ENCODE measurements around the gene ANO1.
A peak's percentile ranks its signal among the peaks of the same experiment; 100 is the strongest.

The ANO1 gene

GRCh38 chr11:70205049-70205725 lies 127.1 kb downstream of the ANO1 start:
- Histone ChIP-seq H3K27me3 (replicated peaks; ENCODE audit: control insufficient read depth, insufficient read depth, low read length, poor library complexity, severe bottlenecking) (no peaks in the 10 kb centered on the region), H3K9me3 (ENCODE audit: control insufficient read depth, low read length) (no peaks in the 10 kb centered on the region), H3K36me3 (ENCODE audit: control insufficient read depth, insufficient read depth, low read length) (peaks cover 27% of the 10 kb centered on the region), H3K27ac (ENCODE audit: insufficient read depth, low read length, poor library complexity, severe bottlenecking) (peak overlapping the region; percentile 93), H3K4me3 (ENCODE audit: insufficient read depth, low read depth, low read length, poor library complexity, severe bottlenecking) (no peak overlapping the region), H3K4me1 (ENCODE audit: control insufficient read depth, insufficient read depth, low read length, poor library complexity, severe bottlenecking) (peaks cover 33% of the 10 kb centered on the region)
- no peak for DNase-seq

- peaks cover 33% of the 10 kb centered on the region for H3K4me1 ChIP-seq (ENCODE audit: control insufficient read depth, insufficient read depth, low read length, poor library complexity, severe bottlenecking)
- peak overlapping the region; percentile 93 for H3K27ac ChIP-seq (ENCODE audit: insufficient read depth, low read length, poor library complexity, severe bottlenecking)
- H3K36me3 ChIP-seq (ENCODE audit: control insufficient read depth, insufficient read depth, low read length): peaks cover 27% of the 10 kb centered on the region
These were observed 127.6 kb downstream of the ANO1 start for GRCh38 chr11:70205766-70206165.

GRCh38 chr11:70206226-70206981 lies 128.3 kb downstream of the ANO1 start:
- Histone ChIP-seq H3K4me1 (ENCODE audit: control insufficient read depth, insufficient read depth, low read length, poor library complexity, severe bottlenecking) (peaks cover 33% of the 10 kb centered on the region), H3K27me3 (replicated peaks; ENCODE audit: control insufficient read depth, insufficient read depth, low read length, poor library complexity, severe bottlenecking) (no peaks in the 10 kb centered on the region), H3K9me3 (ENCODE audit: control insufficient read depth, low read length) (no peaks in the 10 kb centered on the region), H3K4me3 (ENCODE audit: insufficient read depth, low read depth, low read length, poor library complexity, severe bottlenecking) (no peak overlapping the region), H3K36me3 (ENCODE audit: control insufficient read depth, insufficient read depth, low read length) (peaks cover 27% of the 10 kb centered on the region), H3K27ac (ENCODE audit: insufficient read depth, low read length, poor library complexity, severe bottlenecking) (peak overlapping the region; percentile 93)
- DNase-seq: no peak

More at GRCh38 chr11:70205766-70206165, 127.6 kb downstream of the ANO1 start:
- no peaks in the 10 kb centered on the region for H3K27me3 ChIP-seq (replicated peaks; ENCODE audit: control insufficient read depth, insufficient read depth, low read length, poor library complexity, severe bottlenecking)
- no peak for DNase-seq
- H3K9me3 ChIP-seq (ENCODE audit: control insufficient read depth, low read length): no peaks in the 10 kb centered on the region
- no peak overlapping the region for H3K4me3 ChIP-seq (ENCODE audit: insufficient read depth, low read depth, low read length, poor library complexity, severe bottlenecking)

- H3K4me1 ChIP-seq (ENCODE audit: control insufficient read depth, insufficient read depth, low read length, poor library complexity, severe bottlenecking): peaks cover 33% of the 10 kb centered on the region
- no peak overlapping the region for H3K4me3 ChIP-seq (ENCODE audit: insufficient read depth, low read depth, low read length, poor library complexity, severe bottlenecking)
These were observed 128.9 kb downstream of the ANO1 start for GRCh38 chr11:70206982-70207376.

GRCh38 chr11:70207531-70208131 lies 129.5 kb downstream of the ANO1 start:
- no peak overlapping the region for H3K27ac ChIP-seq (ENCODE audit: insufficient read depth, low read length, poor library complexity, severe bottlenecking)
- no peaks in the 10 kb centered on the region for H3K9me3 ChIP-seq (ENCODE audit: control insufficient read depth, low read length)
- no peaks in the 10 kb centered on the region for H3K27me3 ChIP-seq (replicated peaks; ENCODE audit: control insufficient read depth, insufficient read depth, low read length, poor library complexity, severe bottlenecking)
- no peak overlapping the region for H3K4me3 ChIP-seq (ENCODE audit: insufficient read depth, low read depth, low read length, poor library complexity, severe bottlenecking)
- H3K36me3 ChIP-seq (ENCODE audit: control insufficient read depth, insufficient read depth, low read length): peaks cover 27% of the 10 kb centered on the region
- DNase-seq: no peak
- peaks cover 29% of the 10 kb centered on the region for H3K4me1 ChIP-seq (ENCODE audit: control insufficient read depth, insufficient read depth, low read length, poor library complexity, severe bottlenecking)

More at GRCh38 chr11:70206982-70207376, 128.9 kb downstream of the ANO1 start:
- Histone ChIP-seq H3K9me3 (ENCODE audit: control insufficient read depth, low read length) (no peaks in the 10 kb centered on the region), H3K27me3 (replicated peaks; ENCODE audit: control insufficient read depth, insufficient read depth, low read length, poor library complexity, severe bottlenecking) (no peaks in the 10 kb centered on the region), H3K36me3 (ENCODE audit: control insufficient read depth, insufficient read depth, low read length) (peaks cover 27% of the 10 kb centered on the region), H3K27ac (ENCODE audit: insufficient read depth, low read length, poor library complexity, severe bottlenecking) (no peak overlapping the region)
- DNase-seq: no peak

- no peak for DNase-seq
- Histone ChIP-seq H3K27ac (ENCODE audit: insufficient read depth, low read length, poor library complexity, severe bottlenecking) (no peak overlapping the region), H3K36me3 (ENCODE audit: control insufficient read depth, insufficient read depth, low read length) (peaks cover 27% of the 10 kb centered on the region), H3K4me3 (ENCODE audit: insufficient read depth, low read depth, low read length, poor library complexity, severe bottlenecking) (no peak overlapping the region), H3K27me3 (replicated peaks; ENCODE audit: control insufficient read depth, insufficient read depth, low read length, poor library complexity, severe bottlenecking) (no peaks in the 10 kb centered on the region), H3K9me3 (ENCODE audit: control insufficient read depth, low read length) (no peaks in the 10 kb centered on the region), H3K4me1 (ENCODE audit: control insufficient read depth, insufficient read depth, low read length, poor library complexity, severe bottlenecking) (peaks cover 23% of the 10 kb centered on the region)
These were observed 131.3 kb downstream of the ANO1 start for GRCh38 chr11:70209391-70209912.

- Histone ChIP-seq H3K36me3 (ENCODE audit: control insufficient read depth, insufficient read depth, low read length) (peaks cover 27% of the 10 kb centered on the region), H3K27me3 (replicated peaks; ENCODE audit: control insufficient read depth, insufficient read depth, low read length, poor library complexity, severe bottlenecking) (no peaks in the 10 kb centered on the region), H3K4me1 (ENCODE audit: control insufficient read depth, insufficient read depth, low read length, poor library complexity, severe bottlenecking) (peaks cover 16% of the 10 kb centered on the region), H3K27ac (ENCODE audit: insufficient read depth, low read length, poor library complexity, severe bottlenecking) (no peak overlapping the region), H3K9me3 (ENCODE audit: control insufficient read depth, low read length) (no peaks in the 10 kb centered on the region), H3K4me3 (ENCODE audit: insufficient read depth, low read depth, low read length, poor library complexity, severe bottlenecking) (no peak overlapping the region)
- no peak for DNase-seq
These were observed 132.0 kb downstream of the ANO1 start for GRCh38 chr11:70210051-70210501.

- Histone ChIP-seq H3K27ac (ENCODE audit: insufficient read depth, low read length, poor library complexity, severe bottlenecking) (no peak overlapping the region), H3K4me1 (ENCODE audit: control insufficient read depth, insufficient read depth, low read length, poor library complexity, severe bottlenecking) (peaks cover 12% of the 10 kb centered on the region), H3K36me3 (ENCODE audit: control insufficient read depth, insufficient read depth, low read length) (peaks cover 27% of the 10 kb centered on the region), H3K4me3 (ENCODE audit: insufficient read depth, low read depth, low read length, poor library complexity, severe bottlenecking) (no peak overlapping the region), H3K27me3 (replicated peaks; ENCODE audit: control insufficient read depth, insufficient read depth, low read length, poor library complexity, severe bottlenecking) (no peaks in the 10 kb centered on the region), H3K9me3 (ENCODE audit: control insufficient read depth, low read length) (no peaks in the 10 kb centered on the region)
- no peak for DNase-seq
These were observed 132.4 kb downstream of the ANO1 start for GRCh38 chr11:70210530-70210929.

GRCh38 chr11:70212227-70212811 lies 134.2 kb downstream of the ANO1 start:
- DNase-seq: no peak
- H3K27me3 ChIP-seq (replicated peaks; ENCODE audit: control insufficient read depth, insufficient read depth, low read length, poor library complexity, severe bottlenecking): no peaks in the 10 kb centered on the region
- no peak overlapping the region for H3K27ac ChIP-seq (ENCODE audit: insufficient read depth, low read length, poor library complexity, severe bottlenecking)
- peaks cover 15% of the 10 kb centered on the region for H3K36me3 ChIP-seq (ENCODE audit: control insufficient read depth, insufficient read depth, low read length)
- H3K4me3 ChIP-seq (ENCODE audit: insufficient read depth, low read depth, low read length, poor library complexity, severe bottlenecking): no peak overlapping the region
- peaks cover 4% of the 10 kb centered on the region for H3K4me1 ChIP-seq (ENCODE audit: control insufficient read depth, insufficient read depth, low read length, poor library complexity, severe bottlenecking)
- H3K9me3 ChIP-seq (ENCODE audit: control insufficient read depth, low read length): no peaks in the 10 kb centered on the region
